Sciatic nerve (tissue), 2 donors: ENCODE data around the gene VSIG10L. TPM values are rescaled to one million over a fixed set of nuclear protein-coding genes. Genes with fewer than 3 reads are reported as not detected.

ENCODE experiments used
- ATAC-seq: fragments of 200-7000 bp; cut with Tn5 transposase; one replicate; pipeline ENCODE4 v1.9.1; 2020; ENCODE audit warnings: mild to moderate bottlenecking, moderate library complexity
- DNase-seq: peaks from one replicate; pipeline ENCODE4 v3.0.0-alpha.2; 2020; ENCODE audit warnings: low spot score
- intact Hi-C: fragments of 100-400 bp; cut with DNase I; formaldehyde crosslinking; loops from one replicate; pipeline ENCODE4 v1.14.2; 2022
- total RNA-seq: library from RNA; stranded (reverse); fragmentation: NEBNext Ultra II Directional; extraction: Animal tissue kit (Norgen Biotek cat#: 25700); gene quantifications from one replicate; pipeline ENCODE4 v1.2.1, GENCODE V29; 2021
- donor health status: DM: no; HTN: no; CAD: no.
- donor health status: DM: no; HTN: no; CAD: no.

VSIG10L gene
- total RNA-seq, 1 donor from 2014 or later, result 1.8 TPM

- DNase-seq (peak; percentile 98), ATAC-seq (peak; percentile 91)
- intact Hi-C loops, result no loop called here
These were observed 24.7 kb upstream of the VSIG10L start for GRCh38 chr19:51366389-51367254.

- intact Hi-C loops, result no loop called here
- ATAC-seq (no peak), DNase-seq (no peak)
These were observed 24.0 kb upstream of the VSIG10L start, which contains the start of gene ETFB for GRCh38 chr19:51365965-51366388. ETFB (minus strand) TSS chr19:51366388; CDS start chr19:51366326, 62 bp downstream.

DNA sequence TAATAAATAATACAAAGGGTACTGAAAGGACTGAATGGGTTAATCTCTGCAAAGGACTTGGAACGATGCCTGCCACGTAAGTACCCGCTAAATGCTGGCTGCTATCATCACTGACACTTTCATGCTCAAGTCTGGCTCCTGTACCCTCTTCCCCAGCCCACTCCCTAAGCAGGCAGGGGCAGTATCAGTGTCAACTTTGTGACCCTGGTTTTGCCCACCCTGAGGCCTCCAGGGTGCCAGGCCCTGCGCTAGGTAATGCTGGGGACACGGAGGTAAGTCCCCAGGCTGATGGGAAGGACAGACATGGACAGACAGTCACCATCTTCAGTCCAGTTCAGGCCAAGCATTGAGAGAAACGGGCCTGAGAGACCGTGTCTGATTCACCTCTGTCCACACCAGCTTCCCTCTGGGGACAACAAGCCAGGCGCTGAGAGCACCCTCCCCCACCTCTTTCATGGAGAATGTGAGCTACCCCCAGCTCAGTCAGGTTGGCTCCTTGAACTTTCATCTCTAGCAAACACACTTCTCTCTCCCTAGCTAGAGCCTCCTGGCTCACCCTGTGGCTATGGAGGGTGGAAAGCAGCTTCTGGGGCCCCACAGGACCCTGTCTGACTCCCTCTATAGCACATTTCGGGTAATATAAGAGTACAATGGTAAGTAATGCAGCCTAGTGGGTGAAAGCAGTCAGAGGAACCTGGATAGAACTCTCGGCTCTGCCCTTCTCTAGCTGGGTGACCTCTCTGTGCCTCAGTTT, 23.4 kb upstream of the VSIG10L start:
- intact Hi-C loops, result no loop called here
- ATAC-seq (no peak), DNase-seq (no peak)

GRCh38 chr19:51364200-51365106, 22.5 kb upstream of the VSIG10L start:
- no peak for ATAC-seq
- intact Hi-C loops, result no loop called here

DNA sequence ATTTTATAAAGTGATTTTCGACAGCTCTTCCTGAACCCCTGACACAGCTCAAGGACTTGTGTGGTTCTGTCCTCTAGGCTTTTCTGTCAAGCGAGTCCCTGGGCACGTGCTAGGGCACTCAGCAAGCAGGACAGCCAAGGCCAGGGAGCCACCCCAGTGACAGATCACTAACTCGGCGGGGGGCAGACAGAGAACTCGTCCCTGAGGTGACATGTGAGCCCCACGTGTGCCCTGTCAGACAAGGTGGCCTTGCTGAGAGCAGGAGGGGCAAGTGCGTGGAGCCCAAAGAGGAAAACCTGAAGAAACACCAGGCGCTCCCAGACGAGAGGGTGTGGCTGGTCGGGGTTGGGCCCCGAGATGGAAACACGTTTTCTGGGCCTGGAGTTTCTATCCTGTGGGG, 19.3 kb upstream of the VSIG10L start:
- ATAC-seq, result no peak

More at GRCh38 chr19:51364200-51365106, 22.5 kb upstream of the VSIG10L start:
- DNase-seq, result no peak

GRCh38 chr19:51359294-51359693, 17.4 kb upstream of the VSIG10L start:
- intact Hi-C loops, result no loop called here
- DNase-seq, result no peak
- peak; percentile 57 for ATAC-seq

More for the DNA sequence above, 19.3 kb upstream of the VSIG10L start:
- DNase-seq, result no peak
- intact Hi-C loops, result no loop called here

DNA sequence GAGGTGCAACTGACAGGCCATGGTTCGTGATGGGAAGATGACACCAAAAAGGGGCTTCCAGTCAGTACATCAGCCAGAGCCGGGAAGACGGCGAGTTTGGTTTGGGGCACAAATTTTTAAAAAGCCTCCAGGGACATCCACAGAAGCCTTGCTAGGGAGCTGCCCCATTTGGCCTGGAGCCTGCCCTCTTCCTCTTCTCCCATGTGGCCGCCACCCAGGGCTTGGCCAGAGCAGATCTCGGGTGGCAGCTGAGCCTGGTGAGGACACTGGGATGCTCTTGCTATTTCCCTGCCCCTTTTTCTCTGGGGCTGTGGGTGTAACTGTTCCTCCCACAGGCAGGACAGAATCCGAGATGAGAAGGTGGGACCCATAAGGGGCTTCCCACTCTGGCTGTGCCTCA, 16.0 kb upstream of the VSIG10L start:
- DNase-seq, result no peak
- no peak for ATAC-seq
- intact Hi-C loops, result no loop called here

GRCh38 chr19:51356159-51356801, 14.3 kb upstream of the VSIG10L start:
- intact Hi-C loops, result no loop called here
- DNase-seq, result no peak
- ATAC-seq, result no peak

GRCh38 chr19:51354742-51355148, 12.8 kb upstream of the VSIG10L start:
- intact Hi-C loops, result no loop called here
- peak; percentile 75 for ATAC-seq
- DNase-seq, result no peak

DNA sequence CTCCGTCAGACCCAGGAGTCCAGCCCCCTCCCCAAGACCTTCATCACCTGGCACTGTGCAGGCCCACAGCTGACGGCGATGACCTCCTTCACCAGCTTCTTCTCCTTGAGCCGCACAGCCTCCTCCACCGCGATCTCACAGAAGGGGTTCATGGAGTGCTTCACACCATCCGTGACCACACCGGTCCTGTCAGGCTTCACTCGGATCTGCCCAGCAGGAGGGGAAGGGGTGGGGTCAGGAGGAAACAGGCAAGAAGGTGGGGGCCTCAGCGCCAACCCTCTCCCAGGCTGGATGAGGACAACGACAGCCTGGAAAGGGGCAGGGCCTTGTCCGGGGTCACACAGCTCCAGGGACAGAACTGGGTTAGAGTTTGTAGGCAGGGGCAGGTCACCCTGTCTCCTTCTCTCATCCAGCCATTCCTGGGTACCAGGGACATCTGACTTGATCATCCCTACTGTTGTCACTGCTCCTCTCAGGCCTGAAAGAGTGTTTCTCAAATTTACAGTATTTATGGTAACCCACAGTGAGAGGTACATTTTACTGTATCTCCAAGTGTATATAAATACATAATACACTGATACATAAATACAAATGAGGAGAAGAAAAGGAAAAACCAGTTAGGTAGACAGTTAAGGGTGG, 12.3 kb upstream of the VSIG10L start:
- DNase-seq, result no peak
- intact Hi-C loops, result no loop called here
- peak; percentile 55 for ATAC-seq

DNA sequence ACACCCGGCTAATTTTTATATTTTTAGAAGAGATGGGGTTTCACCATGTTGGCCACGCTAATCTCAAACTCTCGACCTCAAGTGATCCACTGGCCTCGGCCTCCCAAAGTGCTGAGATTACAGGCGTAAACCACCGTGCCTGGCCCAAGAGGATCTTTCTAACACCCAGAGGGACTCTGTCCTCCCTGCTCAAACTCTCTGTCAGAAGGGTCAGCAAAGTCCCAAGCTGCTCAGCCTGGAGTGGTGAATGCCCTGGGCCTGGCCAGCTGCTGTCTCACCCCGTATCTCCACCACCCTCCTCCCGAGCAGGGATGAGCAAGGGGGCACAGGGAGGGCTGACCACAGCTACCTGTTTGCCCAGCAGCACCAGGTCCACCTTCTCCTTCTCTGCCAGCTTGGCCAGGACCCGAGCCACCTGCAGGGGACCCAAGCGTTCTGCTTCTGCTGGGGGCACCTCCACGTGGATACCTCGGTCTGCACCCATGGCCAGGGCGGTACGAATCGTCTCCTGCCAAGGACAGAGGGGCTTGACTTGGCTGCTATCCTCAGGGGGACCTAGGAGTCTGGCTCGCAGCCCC, 10.9 kb upstream of the VSIG10L start:
- DNase-seq (no peak), ATAC-seq (no peak)
- intact Hi-C loops, result no loop called here

GRCh38 chr19:51351266-51351990, 9.5 kb upstream of the VSIG10L start:
- no peak for ATAC-seq
- DNase-seq, result no peak
- intact Hi-C loops, result no loop called here

DNA sequence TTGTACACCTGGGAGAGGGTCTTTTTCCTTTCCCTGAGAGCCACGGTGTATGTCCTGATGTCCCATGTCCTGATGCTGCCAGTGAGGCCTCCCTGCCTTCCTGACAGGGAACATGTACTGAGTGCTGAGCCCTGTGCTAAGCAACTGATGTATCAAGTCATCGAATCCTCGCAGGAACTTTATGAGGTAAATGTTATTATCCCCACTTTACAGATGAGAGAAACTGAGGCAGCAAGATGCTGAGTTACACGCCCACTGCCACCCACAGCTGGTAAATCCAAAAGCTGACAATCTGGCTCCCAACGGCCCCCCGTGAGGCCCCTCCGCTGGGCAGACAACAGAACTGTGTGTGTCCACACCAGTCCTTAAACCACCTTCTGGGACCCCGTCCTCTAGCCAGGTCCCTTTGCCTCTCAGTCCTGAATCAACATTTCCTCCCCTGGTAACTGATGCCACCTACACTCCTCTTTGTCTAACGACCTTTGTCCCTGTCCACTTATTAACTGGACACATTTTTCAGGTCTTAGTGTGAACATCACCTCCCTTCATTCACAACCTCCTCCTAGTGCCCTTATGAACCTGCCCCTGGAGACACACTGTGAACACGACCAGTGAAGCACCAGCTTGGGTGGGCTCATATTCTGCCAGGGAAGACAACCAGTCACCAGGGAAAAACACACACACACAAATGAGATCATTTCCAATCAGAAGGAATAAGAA, 5.4 kb upstream of the VSIG10L start:
- DNase-seq, result no peak
- intact Hi-C loops, result loop anchor here (5.0 kb wide), 1 partner anchor 1055 kb away; no protein-coding TSS in a partner anchor
- ATAC-seq, result no peak

DNA sequence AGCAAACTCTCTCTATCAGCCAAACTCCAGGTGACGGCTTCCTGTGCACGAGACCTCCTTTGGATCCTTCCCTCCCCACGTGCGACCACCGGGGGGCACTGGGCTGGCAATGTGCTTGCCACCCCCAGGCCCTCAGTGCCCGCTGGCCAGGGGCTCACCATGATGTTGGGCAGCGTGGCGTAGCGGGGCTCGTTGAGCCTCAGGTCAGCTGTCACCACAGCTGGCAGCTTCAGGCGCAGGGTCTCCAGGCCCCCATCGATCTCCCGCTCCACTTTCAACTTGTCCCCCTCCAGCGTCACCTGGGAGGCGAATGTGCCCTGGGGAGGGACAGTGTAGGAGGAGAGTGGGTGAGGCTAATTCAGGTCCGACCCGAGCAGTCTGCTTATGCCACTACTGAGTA, 4.8 kb upstream of the VSIG10L start:
- ATAC-seq (no peak), DNase-seq (no peak)
- intact Hi-C loops, result loop anchor here (5.0 kb wide), 1 partner anchor 1056 kb away; no protein-coding TSS in a partner anchor

DNA sequence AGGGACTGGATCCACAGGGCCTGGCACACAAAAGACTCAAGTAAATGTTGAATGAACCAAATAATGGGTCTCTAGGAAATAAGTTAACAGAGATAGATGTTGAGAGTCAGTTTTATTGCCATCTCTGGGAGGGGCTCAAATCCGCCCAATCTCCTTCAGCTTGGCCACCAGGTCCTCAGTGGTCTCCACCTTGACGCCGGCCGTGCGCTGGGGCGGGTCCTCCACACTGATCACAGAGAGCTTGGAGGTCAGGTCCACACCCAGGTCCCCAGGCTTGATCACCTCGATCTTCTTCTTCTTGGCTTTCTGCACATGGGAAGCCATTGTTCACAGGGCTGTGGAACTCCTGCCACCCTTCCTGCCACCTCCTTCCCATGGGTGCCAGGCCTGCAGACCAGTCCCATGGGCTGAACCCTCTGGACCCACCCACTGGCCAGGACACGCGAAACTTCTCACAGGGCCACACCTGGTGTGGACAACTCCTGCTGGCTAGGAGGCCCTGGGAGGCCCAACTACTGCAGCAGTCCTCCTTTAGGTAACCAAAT, 3.2 kb upstream of the VSIG10L start:
- no peak for DNase-seq
- no peak for ATAC-seq
- intact Hi-C loops, result loop anchor here (5.0 kb wide), 1 partner anchor 1057 kb away; no protein-coding TSS in a partner anchor
